Body of pancreas (tissue), 4 donors: Measurements from ENCODE around the gene PSPN.

ENCODE experiments used
- POLR2A ChIP-seq, 3 donors: fragments of 450-650 bp; IDR thresholded peaks; one replicate each; pipeline ENCODE4 v1.6.1; 2016; ENCODE audit warnings: antibody characterized with exemption in 3 of 3, mild to moderate bottlenecking in 2 of 3
- TF ChIP-seq, protein P1 (sequence below), 7 experiments: fragments of 450-650 bp in 4 of 7; fragments of 200-600 bp in 3 of 7; sonication (generic) in 3 of 7; IDR thresholded peaks; one replicate each; pipeline ENCODE4 v1.5.1; 2016 to 2019; ENCODE audit warnings: antibody characterized with exemption in 7 of 7

DNA sequence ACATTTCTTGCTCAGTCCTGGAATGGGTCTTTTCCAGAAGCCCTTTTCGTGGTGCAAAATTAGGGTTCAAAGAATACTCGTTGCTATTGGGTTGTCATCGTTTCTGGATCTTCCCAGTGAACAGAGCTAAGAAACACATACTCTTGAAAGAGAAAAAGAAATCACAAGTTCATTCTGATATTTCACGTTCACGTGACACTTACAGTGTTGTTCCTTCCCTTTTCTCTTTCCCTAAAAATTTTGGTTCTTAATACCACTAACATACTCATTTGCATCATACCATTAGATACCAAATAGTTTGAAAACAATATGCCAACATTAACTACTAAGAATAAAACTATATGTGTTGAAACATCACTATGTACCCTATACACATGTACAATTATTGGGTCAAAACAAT, 30.7 kb upstream of the PSPN start:
- TF ChIP-seq, protein P1, sequence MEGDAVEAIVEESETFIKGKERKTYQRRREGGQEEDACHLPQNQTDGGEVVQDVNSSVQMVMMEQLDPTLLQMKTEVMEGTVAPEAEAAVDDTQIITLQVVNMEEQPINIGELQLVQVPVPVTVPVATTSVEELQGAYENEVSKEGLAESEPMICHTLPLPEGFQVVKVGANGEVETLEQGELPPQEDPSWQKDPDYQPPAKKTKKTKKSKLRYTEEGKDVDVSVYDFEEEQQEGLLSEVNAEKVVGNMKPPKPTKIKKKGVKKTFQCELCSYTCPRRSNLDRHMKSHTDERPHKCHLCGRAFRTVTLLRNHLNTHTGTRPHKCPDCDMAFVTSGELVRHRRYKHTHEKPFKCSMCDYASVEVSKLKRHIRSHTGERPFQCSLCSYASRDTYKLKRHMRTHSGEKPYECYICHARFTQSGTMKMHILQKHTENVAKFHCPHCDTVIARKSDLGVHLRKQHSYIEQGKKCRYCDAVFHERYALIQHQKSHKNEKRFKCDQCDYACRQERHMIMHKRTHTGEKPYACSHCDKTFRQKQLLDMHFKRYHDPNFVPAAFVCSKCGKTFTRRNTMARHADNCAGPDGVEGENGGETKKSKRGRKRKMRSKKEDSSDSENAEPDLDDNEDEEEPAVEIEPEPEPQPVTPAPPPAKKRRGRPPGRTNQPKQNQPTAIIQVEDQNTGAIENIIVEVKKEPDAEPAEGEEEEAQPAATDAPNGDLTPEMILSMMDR (IDR thresholded peaks at IDR 0.05), result no peak
- no peak for TF ChIP-seq POLR2A (IDR thresholded peaks at IDR 0.05)
